LoVo (cell line): Measurements from ENCODE around the gene JMJD4.

Experiments used
- DNase-seq: peaks from one replicate; pipeline ENCODE4 v3.0.0-alpha.2; 2016; ENCODE audit warnings: low spot score

Gene JMJD4

GRCh38 chr1:227685807-227686206 lies 49.3 kb downstream of the JMJD4 start:
- no peak for DNase-seq
